Left lung (tissue), 10 donors: Measurements from ENCODE around the gene TACR1. TPM values are rescaled to one million over a fixed set of nuclear protein-coding genes. Genes with fewer than 3 reads are reported as not detected.

ENCODE experiments used
- ATAC-seq: fragments of 200-7000 bp; cut with Tn5 transposase; one replicate; pipeline ENCODE4 v1.9.1; 2020; ENCODE audit warnings: moderate library complexity
- DNase-seq, 4 donors: peaks; one replicate each; pipeline ENCODE4 v3.0.0-alpha.2; 2013 to 2020
- H3K27ac ChIP-seq, 2 donors: fragments of 200-600 bp; sonication (generic) in 1 of 2; one replicate each; pipeline versions ENCODE4 v1.5.0 to v1.8.0; 2020 to 2021
- H3K27me3 ChIP-seq, 2 donors: fragments of 200-600 bp; sonication (generic) in 1 of 2; one replicate each; pipeline versions ENCODE4 v1.5.0 to v1.8.0; 2020 to 2021
- H3K36me3 ChIP-seq, 2 donors: fragments of 200-600 bp; sonication (generic) in 1 of 2; one replicate each; pipeline versions ENCODE4 v1.5.0 to v1.8.0; 2020 to 2021
- H3K4me1 ChIP-seq, 2 donors: fragments of 200-600 bp; one replicate each; pipeline ENCODE4 v1.8.0; 2021
- H3K4me3 ChIP-seq, 2 donors: fragments of 200-600 bp; sonication (generic) in 1 of 2; one replicate each; pipeline versions ENCODE4 v1.5.0 to v1.8.0; 2020 to 2021; ENCODE audit warnings: mild to moderate bottlenecking in 1 of 2
- H3K9me3 ChIP-seq, 2 donors: fragments of 200-600 bp; sonication (generic) in 1 of 2; one replicate each; pipeline versions ENCODE4 v1.5.0 to v1.8.0; 2020 to 2021
- intact Hi-C, 2 donors: fragments of 100-400 bp; cut with DNase I; formaldehyde crosslinking; loops; one replicate each; pipeline versions ENCODE4 v1.11.2 to v1.14.2; 2022
- polyA plus RNA-seq, 6 donors: library from polyadenylated mRNA; unstranded; fragments of 120-200 nt; gene quantifications; one replicate each; pipeline ENCODE4 v1.2.1, GENCODE V29; 2013; ENCODE audit not compliant: insufficient read length in 6 of 6
- total RNA-seq, 2 donors: library from RNA; stranded (reverse); fragmentation: NEBNext Ultra II Directional; extraction: Animal tissue kit (Norgen Biotek cat#: 25700); gene quantifications; one replicate each; pipeline ENCODE4 v1.2.1, GENCODE V29; 2021
- TF ChIP-seq, protein P1 (sequence below), 2 donors: fragments of 200-600 bp; sonication (generic) in 1 of 2; IDR thresholded peaks; one replicate each; pipeline versions ENCODE4 v1.5.0 to v1.8.0; 2021; ENCODE audit warnings: antibody characterized with exemption in 2 of 2
- donor health status: DM: no; HTN: yes; CAD: no.
- donor health status: DM: no; HTN: no; CAD: no.

Gene TACR1
- total and polyA plus RNA-seq, 8 donors = 0.09 to 3.2 (median 2.2) TPM

DNA sequence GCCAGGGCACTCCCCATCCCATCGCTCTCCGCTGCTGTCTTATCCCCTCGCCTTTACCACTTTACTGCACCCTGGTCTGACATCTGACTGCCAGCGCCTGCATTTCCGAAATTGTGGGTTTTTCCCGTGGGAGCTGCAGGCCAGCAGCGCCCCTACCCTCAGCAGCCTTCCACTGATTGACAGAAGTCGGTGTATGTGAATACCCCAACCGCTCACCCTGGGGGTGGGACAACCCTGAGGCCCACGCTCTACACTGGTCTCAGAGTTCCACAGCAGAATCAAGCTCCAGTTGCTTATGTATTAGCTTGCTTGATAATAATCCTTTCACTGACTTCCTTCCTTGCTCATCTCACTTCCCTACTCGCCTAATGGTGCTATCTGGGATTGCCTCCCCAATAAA, 178.8 kb downstream of the TACR1 start:
- no peak overlapping the region for H3K4me3 ChIP-seq
- H3K9me3 ChIP-seq = no peaks in the 10 kb centered on the region
- H3K27me3 ChIP-seq = no peaks in the 10 kb centered on the region
- intact Hi-C loops = no loop called here
- no peaks in the 10 kb centered on the region for H3K36me3 ChIP-seq
- DNase-seq (no peak), ATAC-seq (no peak)
- TF ChIP-seq, protein P1, sequence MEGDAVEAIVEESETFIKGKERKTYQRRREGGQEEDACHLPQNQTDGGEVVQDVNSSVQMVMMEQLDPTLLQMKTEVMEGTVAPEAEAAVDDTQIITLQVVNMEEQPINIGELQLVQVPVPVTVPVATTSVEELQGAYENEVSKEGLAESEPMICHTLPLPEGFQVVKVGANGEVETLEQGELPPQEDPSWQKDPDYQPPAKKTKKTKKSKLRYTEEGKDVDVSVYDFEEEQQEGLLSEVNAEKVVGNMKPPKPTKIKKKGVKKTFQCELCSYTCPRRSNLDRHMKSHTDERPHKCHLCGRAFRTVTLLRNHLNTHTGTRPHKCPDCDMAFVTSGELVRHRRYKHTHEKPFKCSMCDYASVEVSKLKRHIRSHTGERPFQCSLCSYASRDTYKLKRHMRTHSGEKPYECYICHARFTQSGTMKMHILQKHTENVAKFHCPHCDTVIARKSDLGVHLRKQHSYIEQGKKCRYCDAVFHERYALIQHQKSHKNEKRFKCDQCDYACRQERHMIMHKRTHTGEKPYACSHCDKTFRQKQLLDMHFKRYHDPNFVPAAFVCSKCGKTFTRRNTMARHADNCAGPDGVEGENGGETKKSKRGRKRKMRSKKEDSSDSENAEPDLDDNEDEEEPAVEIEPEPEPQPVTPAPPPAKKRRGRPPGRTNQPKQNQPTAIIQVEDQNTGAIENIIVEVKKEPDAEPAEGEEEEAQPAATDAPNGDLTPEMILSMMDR (IDR thresholded peaks at IDR 0.05) = no peak
- no peak overlapping the region for H3K27ac ChIP-seq
- H3K4me1 ChIP-seq = no peaks in the 10 kb centered on the region

DNA sequence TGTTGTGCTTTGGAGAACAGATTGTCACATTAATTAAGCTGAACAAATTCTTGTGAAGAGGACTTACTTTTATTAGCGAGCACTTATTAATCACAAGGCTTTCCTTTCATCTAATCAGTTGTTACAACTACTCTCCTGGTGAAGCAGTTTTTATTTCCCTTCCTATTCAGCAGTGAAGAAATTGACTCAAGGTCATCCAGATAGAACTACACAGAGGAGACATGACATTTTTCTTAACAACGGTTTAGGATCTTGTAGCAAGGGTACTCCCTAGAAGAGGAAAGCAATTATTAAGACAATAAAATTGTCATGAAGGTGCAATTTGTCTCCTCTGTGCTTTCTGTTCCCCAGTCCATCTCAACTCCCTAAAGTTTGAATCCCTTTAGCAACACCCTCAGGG, 179.5 kb downstream of the TACR1 start:
- H3K36me3 ChIP-seq = no peaks in the 10 kb centered on the region
- no peak overlapping the region for H3K4me3 ChIP-seq
- DNase-seq (no peak), ATAC-seq (no peak)
- TF ChIP-seq, protein P1 (IDR thresholded peaks at IDR 0.05) = no peak
- intact Hi-C loops = no loop called here
- no peaks in the 10 kb centered on the region for H3K27me3 ChIP-seq
- no peak overlapping the region for H3K27ac ChIP-seq
- no peaks in the 10 kb centered on the region for H3K4me1 ChIP-seq
- H3K9me3 ChIP-seq = peaks cover 0 to 6% of the 10 kb centered on the region in 2 donors

DNA sequence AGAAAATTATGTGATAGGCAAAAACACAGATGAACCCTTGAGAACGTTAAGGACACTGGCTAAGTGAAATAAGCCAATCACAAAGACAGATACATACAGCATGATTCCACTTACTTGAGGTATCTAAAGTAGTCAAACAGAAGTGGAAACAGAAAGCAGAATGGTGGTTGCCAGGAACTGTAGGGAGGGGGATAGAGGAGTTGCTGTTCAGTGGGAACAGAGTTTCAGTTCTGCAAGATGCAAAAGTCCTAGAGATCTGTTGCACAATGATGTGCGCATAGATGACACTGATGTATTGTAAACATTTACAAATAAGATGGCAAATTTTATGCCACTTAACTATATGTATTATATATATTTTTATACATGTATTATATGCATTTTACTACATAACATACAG, 181.2 kb downstream of the TACR1 start:
- H3K9me3 ChIP-seq = peaks cover 0 to 9% of the 10 kb centered on the region in 2 donors
- H3K4me3 ChIP-seq = no peak overlapping the region
- no peaks in the 10 kb centered on the region for H3K4me1 ChIP-seq
- ATAC-seq (peak; percentile 47), DNase-seq (no peak)
- TF ChIP-seq, protein P1 (IDR thresholded peaks at IDR 0.05) = no peak
- H3K27ac ChIP-seq = no peak overlapping the region
- no peaks in the 10 kb centered on the region for H3K27me3 ChIP-seq
- intact Hi-C loops = no loop called here
- no peaks in the 10 kb centered on the region for H3K36me3 ChIP-seq

DNA sequence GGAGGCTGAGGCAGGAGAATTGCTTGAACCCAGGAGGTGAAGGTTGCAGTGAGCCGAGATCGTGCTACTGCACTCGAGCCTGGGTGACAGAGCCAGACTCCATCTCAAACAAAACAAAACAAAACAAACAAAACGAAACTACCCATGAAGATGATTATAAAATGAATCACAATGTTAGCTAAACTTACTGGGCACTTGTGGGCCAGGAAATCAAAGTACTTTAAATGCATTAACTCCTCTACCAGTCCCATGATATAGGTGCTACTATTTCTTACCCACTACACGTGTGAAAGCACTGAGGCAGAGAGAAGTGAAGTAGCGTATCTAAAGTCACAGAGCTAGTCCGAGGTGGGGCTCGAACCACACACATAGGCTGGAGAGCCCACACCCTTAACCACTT, 187.2 kb downstream of the TACR1 start:
- no peaks in the 10 kb centered on the region for H3K27me3 ChIP-seq
- TF ChIP-seq, protein P1 (IDR thresholded peaks at IDR 0.05) = no peak
- peaks cover 0 to 9% of the 10 kb centered on the region in 2 donors for H3K9me3 ChIP-seq
- intact Hi-C loops = no loop called here
- H3K4me1 ChIP-seq = no peaks in the 10 kb centered on the region
- DNase-seq (no peak), ATAC-seq (peak; percentile 61)
- H3K36me3 ChIP-seq = no peaks in the 10 kb centered on the region
- H3K27ac ChIP-seq = no peak overlapping the region
- no peak overlapping the region for H3K4me3 ChIP-seq

DNA sequence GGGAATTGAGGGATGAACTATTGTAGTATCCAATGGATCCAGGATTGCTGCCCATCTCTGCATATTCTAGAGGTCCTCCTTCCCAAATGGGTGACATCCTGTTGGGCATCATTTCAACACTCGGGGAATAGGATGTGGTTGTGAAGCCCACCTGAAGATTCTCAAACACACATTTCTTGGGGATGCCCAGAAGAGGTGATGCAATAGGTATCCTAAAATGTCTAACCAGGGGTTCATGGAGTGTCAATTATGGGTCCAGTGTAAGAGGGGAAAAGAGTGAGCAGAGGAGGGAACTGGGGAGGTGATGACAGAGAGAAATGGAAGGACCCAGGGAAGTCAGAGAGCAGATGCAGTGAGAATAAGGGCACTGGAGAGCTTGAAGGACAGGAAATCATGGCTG, 188.7 kb downstream of the TACR1 start:
- ATAC-seq (no peak), DNase-seq (no peak)
- H3K27ac ChIP-seq = no peak overlapping the region
- intact Hi-C loops = no loop called here
- no peaks in the 10 kb centered on the region for H3K27me3 ChIP-seq
- H3K4me3 ChIP-seq = no peak overlapping the region
- H3K36me3 ChIP-seq = no peaks in the 10 kb centered on the region
- H3K4me1 ChIP-seq = no peaks in the 10 kb centered on the region
- TF ChIP-seq, protein P1 (IDR thresholded peaks at IDR 0.05) = no peak
- H3K9me3 ChIP-seq = peaks cover 0 to 9% of the 10 kb centered on the region in 2 donors
